ENCODE data around the gene MTCH2.

The MTCH2 gene

GRCh38 chr11:47592970-47593369 lies 49.4 kb downstream of the MTCH2 start:
- peaks cover 26% of the 10 kb centered on the region for H3K27me3 Mint-ChIP-seq (ENCODE audit: low read depth, poor library complexity)
- TF ChIP-seq CTCF (IDR thresholded peaks at IDR 0.05), result no peak
- no peaks in the 10 kb centered on the region for H3K9me3 Mint-ChIP-seq
- no peak for DNase-seq
- H3K36me3 Mint-ChIP-seq (ENCODE audit: low read depth), result peaks cover 11% of the 10 kb centered on the region
- no peak overlapping the region for H3K27ac Mint-ChIP-seq
- H3K4me3 Mint-ChIP-seq, result peak overlapping the region; percentile 92
- H3K4me1 Mint-ChIP-seq, result peaks cover 58% of the 10 kb centered on the region

- H3K9me3 Mint-ChIP-seq, result no peaks in the 10 kb centered on the region
- no peak for DNase-seq
- no peak for TF ChIP-seq CTCF (IDR thresholded peaks at IDR 0.05)
- peaks cover 63% of the 10 kb centered on the region for H3K4me1 Mint-ChIP-seq
- peak overlapping the region; percentile 92 for H3K4me3 Mint-ChIP-seq
- peaks cover 11% of the 10 kb centered on the region for H3K36me3 Mint-ChIP-seq (ENCODE audit: low read depth)
- H3K27me3 Mint-ChIP-seq (ENCODE audit: low read depth, poor library complexity), result peaks cover 26% of the 10 kb centered on the region
- peak overlapping the region; percentile 99 for H3K27ac Mint-ChIP-seq
These were observed 50.1 kb downstream of the MTCH2 start for GRCh38 chr11:47592251-47592650.

GRCh38 chr11:47591764-47592163 lies 50.6 kb downstream of the MTCH2 start:
- Mint-ChIP-seq H3K36me3 (ENCODE audit: low read depth) (peaks cover 11% of the 10 kb centered on the region), H3K4me3 (peak overlapping the region; percentile 92), H3K9me3 (no peaks in the 10 kb centered on the region), H3K27ac (peak overlapping the region; percentile 99), H3K27me3 (ENCODE audit: low read depth, poor library complexity) (peaks cover 26% of the 10 kb centered on the region), H3K4me1 (peaks cover 64% of the 10 kb centered on the region)
- TF ChIP-seq CTCF (IDR thresholded peaks at IDR 0.05), result no peak
- DNase-seq, result peak; percentile 39

GRCh38 chr11:47589977-47590861 lies 52.1 kb downstream of the MTCH2 start:
- peaks cover 60% of the 10 kb centered on the region for H3K4me1 Mint-ChIP-seq
- H3K27ac Mint-ChIP-seq, result no peak overlapping the region
- H3K36me3 Mint-ChIP-seq (ENCODE audit: low read depth), result peaks cover 14% of the 10 kb centered on the region
- no peaks in the 10 kb centered on the region for H3K9me3 Mint-ChIP-seq
- H3K4me3 Mint-ChIP-seq, result no peak overlapping the region
- H3K27me3 Mint-ChIP-seq (ENCODE audit: low read depth, poor library complexity), result peaks cover 26% of the 10 kb centered on the region
- no peak for TF ChIP-seq CTCF (IDR thresholded peaks at IDR 0.05)
- no peak for DNase-seq

- H3K36me3 Mint-ChIP-seq (ENCODE audit: low read depth), result peaks cover 20% of the 10 kb centered on the region
- no peak for TF ChIP-seq CTCF (IDR thresholded peaks at IDR 0.05)
- peaks cover 56% of the 10 kb centered on the region for H3K4me1 Mint-ChIP-seq
- H3K4me3 Mint-ChIP-seq, result no peak overlapping the region
- no peaks in the 10 kb centered on the region for H3K9me3 Mint-ChIP-seq
- DNase-seq, result no peak
- H3K27me3 Mint-ChIP-seq (ENCODE audit: low read depth, poor library complexity), result peaks cover 24% of the 10 kb centered on the region
- H3K27ac Mint-ChIP-seq, result no peak overlapping the region
These were observed 52.8 kb downstream of the MTCH2 start for GRCh38 chr11:47589584-47589976.

- Mint-ChIP-seq H3K36me3 (ENCODE audit: low read depth) (peaks cover 25% of the 10 kb centered on the region), H3K9me3 (no peaks in the 10 kb centered on the region), H3K4me1 (peaks cover 52% of the 10 kb centered on the region), H3K4me3 (no peak overlapping the region), H3K27me3 (ENCODE audit: low read depth, poor library complexity) (peaks cover 21% of the 10 kb centered on the region), H3K27ac (peak overlapping the region; percentile 80)
- DNase-seq, result no peak
- no peak for TF ChIP-seq CTCF (IDR thresholded peaks at IDR 0.05)
These were observed 53.2 kb downstream of the MTCH2 start for GRCh38 chr11:47589118-47589517.

Data from nephron progenitor cell (in vitro differentiated cells).